ENCODE results near the gene SPACA9. TPM values are rescaled to one million over a fixed set of nuclear protein-coding genes. Genes with fewer than 3 reads are reported as not detected.
A peak's percentile ranks its signal among the peaks of the same experiment; 100 is the strongest.

The SPACA9 gene
- total RNA-seq, 1 donor from 2014 or later: 1.7 TPM

DNA sequence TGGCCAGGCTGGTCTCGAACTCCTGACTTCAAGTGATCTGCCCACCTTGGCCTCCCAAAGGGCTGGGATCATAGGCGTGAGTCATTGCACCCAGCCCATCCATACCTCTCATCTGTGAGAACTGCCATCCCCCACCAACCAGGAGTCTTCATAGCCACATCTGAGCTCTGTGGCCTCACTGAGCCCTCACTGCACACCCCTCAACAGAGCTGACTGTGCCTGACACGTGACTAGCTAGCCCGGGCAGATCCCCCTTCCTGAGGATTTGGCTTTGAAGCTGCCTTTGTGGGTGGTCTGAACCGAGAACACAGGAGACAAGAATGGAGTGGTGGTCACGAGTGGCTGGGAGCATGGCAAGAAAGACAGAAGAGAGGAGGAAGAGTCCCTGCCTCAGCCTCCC is 16.2 kb upstream of the SPACA9 start:
- DNase-seq (ENCODE audit: low read depth): no peak

GRCh38 chr9:132863096-132863495 is 15.6 kb upstream of the SPACA9 start:
- DNase-seq (ENCODE audit: low read depth): no peak

GRCh38 chr9:132864277-132864676 is 14.4 kb upstream of the SPACA9 start:
- DNase-seq (ENCODE audit: low read depth): no peak

- DNase-seq (ENCODE audit: low read depth): no peak
These were observed 14.0 kb upstream of the SPACA9 start for GRCh38 chr9:132864691-132865090.

DNA sequence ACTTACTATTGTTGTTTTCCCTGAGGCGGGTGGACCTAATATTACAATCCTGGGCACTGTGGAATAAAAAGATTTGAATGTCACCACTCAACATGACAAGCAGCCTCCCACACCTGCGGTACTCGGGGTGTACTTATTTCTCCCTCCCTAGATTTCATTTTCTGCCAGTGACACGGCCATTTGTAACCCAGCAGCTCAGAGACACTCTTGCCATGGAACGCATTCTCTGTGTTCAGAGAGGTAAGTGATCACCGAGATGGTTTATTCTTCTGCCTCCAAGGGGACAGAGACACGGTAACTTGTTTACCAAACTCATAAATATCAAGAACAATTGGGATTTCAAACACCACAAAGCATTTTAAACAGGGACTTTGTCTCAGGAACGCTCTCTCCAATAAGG is 11.8 kb upstream of the SPACA9 start:
- no peak for DNase-seq (ENCODE audit: low read depth)

DNA sequence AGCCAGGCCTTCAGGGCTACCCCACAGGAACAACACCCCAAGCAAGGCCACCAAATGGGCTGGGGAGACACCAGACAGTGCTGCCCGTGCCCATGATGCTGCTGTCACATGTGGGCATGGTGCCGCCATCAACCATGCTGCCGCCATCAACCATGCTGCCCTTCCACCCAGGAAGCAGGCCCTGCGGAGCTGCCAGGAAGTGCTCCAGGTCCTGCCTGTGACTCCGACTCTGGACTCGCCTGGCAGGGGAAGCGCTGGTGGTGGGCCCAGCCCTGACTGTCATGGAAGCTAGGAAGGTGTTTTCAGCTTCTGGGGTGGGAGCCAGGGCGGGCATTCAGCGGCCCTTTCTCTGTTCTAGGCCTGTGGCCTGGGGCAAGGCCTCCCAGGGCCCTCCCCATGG is 9.4 kb upstream of the SPACA9 start:
- DNase-seq (ENCODE audit: low read depth): no peak

DNA sequence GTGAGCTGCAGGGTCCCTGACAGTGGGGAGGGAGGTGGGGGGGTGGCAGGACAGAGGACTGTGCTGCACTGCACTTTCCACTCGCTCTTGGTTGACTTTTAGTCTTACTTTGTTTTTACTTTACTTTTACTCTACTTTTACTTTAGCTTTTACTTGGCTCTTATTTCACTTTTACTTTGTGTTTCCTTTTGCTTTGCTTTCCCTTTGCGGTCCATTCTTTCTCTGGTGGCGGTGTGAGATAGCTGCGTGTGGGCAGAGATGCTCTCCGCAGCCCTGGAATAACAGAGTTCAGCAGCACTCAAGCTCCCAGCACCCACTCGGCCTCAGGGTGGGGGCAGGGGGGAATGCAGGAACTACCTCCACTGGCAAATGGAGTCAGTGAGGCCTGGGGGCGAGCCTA is 5.3 kb upstream of the SPACA9 start:
- no peak for DNase-seq (ENCODE audit: low read depth)

- DNase-seq (ENCODE audit: low read depth): no peak
These were observed 3.5 kb upstream of the SPACA9 start for GRCh38 chr9:132875159-132875558.

- DNase-seq (ENCODE audit: low read depth): no peak
These were observed 1.8 kb upstream of the SPACA9 start for GRCh38 chr9:132876849-132877248.

DNA sequence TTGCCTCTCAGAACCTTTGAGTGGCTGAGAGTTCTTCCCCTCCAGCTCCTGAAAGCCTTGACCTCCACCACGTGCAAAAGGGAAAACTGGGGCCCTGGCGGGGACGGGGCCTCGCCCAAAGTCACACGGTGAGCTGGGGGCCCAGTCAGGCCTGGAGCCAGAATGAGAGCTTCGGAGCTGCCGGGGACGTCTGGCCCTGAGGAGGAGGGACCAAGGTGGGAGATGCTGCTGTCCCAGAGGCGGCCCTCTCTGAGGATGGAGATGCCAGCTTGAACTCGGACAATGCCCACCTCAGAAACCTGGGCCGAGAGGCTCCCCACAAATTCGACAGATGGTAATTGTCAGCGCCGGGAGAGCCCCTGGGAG is 1.3 kb upstream of the SPACA9 start:
- no peak for DNase-seq (ENCODE audit: low read depth)

- DNase-seq (ENCODE audit: low read depth): peak; percentile 71
These were observed 639 bp upstream of the SPACA9 start, which contains the start of gene AK8 for GRCh38 chr9:132877824-132878694. AK8 (minus strand) TSS chr9:132878284; CDS start chr9:132878255, 29 bp downstream.

- no peak for DNase-seq (ENCODE audit: low read depth)
These were observed 992 bp downstream of the SPACA9 start for GRCh38 chr9:132879457-132880323.

DNA sequence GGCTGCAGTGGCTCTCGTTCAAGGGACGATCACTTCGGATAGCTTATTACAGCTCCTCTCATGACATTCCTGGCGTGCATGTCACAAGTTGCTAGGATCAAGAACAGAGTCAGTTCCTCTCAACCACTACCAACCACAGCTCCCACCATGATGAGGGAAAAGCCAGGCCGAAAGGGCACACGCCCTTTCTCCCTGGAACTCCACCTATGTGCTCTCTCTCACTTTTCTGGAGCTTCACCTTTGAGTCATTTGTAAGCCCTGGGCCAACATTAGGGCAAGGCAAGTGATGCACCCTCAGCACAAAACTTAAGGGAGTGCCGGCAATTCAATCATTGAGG is 1.6 kb downstream of the SPACA9 start:
- no peak for DNase-seq (ENCODE audit: low read depth)

DNA sequence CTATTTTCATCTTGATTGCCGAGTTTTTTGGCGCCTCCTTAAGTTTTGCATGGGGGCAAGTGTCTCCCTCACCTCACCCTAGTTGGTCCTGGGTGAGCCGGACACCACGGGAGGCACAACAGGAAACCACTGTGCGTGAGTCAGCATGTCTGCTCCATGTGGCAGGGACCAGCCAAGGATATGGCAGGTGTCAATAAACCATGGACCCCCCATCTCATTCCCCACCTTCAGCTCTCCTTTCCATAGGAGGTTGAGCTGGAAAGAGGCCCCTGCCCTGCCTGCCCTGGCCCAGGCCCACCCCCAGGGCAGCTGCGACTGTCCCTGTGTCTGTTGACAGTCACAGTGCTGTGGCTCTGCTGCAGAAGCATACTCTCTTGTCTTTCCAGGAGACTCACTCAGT is 3.1 kb downstream of the SPACA9 start:
- DNase-seq (ENCODE audit: low read depth): no peak

DNA sequence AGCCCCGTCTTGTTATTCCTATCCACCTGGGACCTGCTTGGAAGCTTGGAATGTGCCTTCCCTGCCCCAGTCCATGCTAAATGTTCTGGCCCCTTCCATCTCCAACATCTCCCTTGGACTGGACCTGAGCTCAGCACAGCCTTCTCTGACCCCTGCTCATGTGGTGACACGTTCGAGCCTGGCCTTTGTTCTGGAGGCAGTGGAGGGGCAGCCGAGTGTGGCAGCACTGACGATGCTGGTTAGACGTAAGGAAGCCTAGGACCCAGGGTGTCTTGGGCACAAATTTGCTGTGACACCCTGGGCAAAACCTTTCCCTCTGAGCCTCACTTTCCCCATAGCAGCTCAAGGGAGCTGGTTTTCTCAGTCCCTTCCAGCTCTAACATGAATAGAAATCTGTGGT is 3.9 kb downstream of the SPACA9 start:
- no peak for DNase-seq (ENCODE audit: low read depth)

DNA sequence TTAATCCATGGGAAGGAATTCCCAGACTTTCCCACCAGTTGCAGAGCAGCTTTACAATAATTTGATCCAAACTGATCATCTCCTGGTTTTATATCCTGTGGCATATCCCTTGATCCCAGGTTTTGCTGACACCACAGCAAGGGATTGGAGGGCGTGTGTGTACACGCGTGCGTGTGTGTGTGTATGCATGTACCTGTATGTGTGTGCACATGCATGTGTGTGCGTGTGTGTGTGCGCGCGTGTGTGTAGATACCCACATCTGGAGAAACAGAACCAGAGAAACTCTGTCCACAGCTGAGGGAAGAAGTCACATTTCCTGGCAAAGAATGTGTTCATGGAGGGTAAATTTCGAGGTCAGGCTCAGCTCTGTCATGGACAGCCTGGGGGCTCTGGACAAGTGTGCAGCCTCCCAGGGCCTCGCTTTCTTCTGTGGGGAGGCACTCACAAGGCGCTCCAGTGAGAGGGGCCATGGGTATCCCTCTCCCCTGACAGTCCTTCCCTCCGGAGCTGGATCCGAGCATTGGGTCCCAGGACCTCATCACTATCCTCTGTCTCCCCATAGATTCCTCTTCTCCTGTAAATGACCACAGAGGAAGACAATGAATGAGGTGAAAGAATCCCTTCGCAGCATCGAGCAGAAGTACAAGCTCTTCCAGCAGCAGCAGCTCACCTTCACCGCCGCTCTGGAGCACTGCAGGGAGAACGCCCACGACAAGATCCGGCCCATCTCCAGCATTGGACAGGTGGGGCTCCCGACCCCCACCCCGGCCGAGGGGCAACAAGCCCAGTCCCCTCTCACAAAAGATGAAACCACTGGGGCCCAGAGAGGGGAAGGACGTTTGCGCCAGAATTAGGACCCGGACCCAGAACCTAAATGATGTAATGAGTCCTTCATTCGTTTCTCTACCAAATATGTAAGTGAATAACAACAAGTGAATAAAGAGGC is 4.9 kb downstream of the SPACA9 start:
- no peak for DNase-seq (ENCODE audit: low read depth)

DNA sequence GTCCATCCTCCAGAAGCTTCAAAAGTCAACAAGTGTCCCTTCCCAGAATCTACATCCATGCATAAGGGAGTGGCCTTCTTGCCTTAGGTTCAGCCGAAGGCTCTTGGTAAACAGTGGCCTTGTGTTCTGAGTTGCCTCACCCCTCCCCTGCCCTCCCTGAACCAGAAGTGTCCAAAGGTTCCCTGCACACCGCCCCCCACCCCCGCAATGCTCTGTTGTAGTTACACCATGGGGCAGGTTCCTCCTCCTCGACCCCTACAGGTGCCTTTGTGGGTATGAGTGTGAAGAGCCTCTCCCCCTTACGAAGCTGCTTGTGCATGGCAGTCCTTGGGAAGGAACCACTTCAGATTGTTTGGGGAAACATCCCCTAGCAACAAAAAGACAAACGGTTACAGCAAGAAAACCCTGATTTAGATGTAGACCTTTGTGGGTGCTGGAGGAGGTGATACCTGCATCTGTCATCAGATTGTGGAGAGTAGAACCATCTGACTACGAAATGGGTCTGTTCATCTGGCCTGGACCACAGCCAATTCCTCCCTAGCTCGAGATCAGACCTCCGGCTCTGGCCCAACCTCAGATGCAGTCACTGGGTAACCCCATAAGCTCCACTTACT is 7.1 kb downstream of the SPACA9 start:
- no peak for DNase-seq (ENCODE audit: low read depth)

- DNase-seq (ENCODE audit: low read depth): no peak
These were observed 7.6 kb downstream of the SPACA9 start for GRCh38 chr9:132886334-132886725.

- DNase-seq (ENCODE audit: low read depth): no peak
These were observed 8.8 kb downstream of the SPACA9 start for GRCh38 chr9:132887181-132888120.

GRCh38 chr9:132888151-132888550 is 9.5 kb downstream of the SPACA9 start:
- no peak for DNase-seq (ENCODE audit: low read depth)
